ENCODE data around the gene COL27A1. TPM values are rescaled to one million over a fixed set of nuclear protein-coding genes. Genes with fewer than 3 reads are reported as not detected.

Gene COL27A1
- total and polyA plus RNA-seq, 2 donors (not counting 1 experiment from before 2014, with no cell fraction given) = 0.16 to 0.27 TPM

DNA sequence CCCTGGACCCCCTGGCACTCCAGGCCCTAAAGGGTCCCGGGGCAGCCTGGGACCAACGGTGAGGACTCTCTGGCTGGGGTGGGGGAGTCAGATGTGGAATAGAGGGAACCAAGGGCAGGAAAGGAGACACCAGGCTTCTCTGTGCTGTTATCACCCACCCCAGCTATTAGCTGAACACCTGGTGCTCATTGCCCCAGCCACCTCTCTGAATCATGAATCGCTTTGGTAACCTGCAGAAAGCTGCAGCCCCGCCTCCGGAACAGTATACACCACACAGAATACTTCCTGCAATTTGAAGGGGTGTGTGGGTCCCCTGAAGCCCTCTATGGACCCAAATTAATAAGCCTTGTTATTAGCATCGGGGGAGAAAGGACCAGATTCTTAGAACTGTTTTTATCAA, 127.2 kb downstream of the COL27A1 start:
- DNase-seq = no peak
- no peaks in the 10 kb centered on the region for H4K20me1 ChIP-seq (ENCODE audit: control insufficient read depth, insufficient read depth, low read length, poor library complexity, severe bottlenecking)
- H3K79me2 ChIP-seq (ENCODE audit: control insufficient read depth, insufficient read depth, low read length) = no peaks in the 10 kb centered on the region
- intact Hi-C loops (cut with micrococcal nuclease) = no loop called here
- Mint-ChIP-seq H3K27ac (no peak overlapping the region), H3K9me3 (ENCODE audit: insufficient read depth) (no peaks in the 10 kb centered on the region), H3K4me3 (no peak overlapping the region), H3K27me3 (peaks cover 6% of the 10 kb centered on the region), H3K4me1 (no peaks in the 10 kb centered on the region)
- ATAC-seq (ENCODE audit: low read depth) = no peak
- H3K4me1 ChIP-seq (ENCODE audit: control insufficient read depth in 2 of 2, insufficient read depth in 2 of 2, low read length in 2 of 2) = no peaks in the 10 kb centered on the region
- TF ChIP-seq, protein P1, sequence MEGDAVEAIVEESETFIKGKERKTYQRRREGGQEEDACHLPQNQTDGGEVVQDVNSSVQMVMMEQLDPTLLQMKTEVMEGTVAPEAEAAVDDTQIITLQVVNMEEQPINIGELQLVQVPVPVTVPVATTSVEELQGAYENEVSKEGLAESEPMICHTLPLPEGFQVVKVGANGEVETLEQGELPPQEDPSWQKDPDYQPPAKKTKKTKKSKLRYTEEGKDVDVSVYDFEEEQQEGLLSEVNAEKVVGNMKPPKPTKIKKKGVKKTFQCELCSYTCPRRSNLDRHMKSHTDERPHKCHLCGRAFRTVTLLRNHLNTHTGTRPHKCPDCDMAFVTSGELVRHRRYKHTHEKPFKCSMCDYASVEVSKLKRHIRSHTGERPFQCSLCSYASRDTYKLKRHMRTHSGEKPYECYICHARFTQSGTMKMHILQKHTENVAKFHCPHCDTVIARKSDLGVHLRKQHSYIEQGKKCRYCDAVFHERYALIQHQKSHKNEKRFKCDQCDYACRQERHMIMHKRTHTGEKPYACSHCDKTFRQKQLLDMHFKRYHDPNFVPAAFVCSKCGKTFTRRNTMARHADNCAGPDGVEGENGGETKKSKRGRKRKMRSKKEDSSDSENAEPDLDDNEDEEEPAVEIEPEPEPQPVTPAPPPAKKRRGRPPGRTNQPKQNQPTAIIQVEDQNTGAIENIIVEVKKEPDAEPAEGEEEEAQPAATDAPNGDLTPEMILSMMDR (IDR thresholded peaks at IDR 0.05) = no peak
- no peak for TF ChIP-seq EZH2 (IDR thresholded peaks at IDR 0.05; ENCODE audit: borderline replicate concordance, insufficient read depth, low read depth, low read length, poor library complexity, severe bottlenecking)
- H3K27me3 ChIP-seq (replicated peaks in 1 of 4; ENCODE audit: control extremely low read depth in 1 of 4, control insufficient read depth in 3 of 4, insufficient read depth in 4 of 4, low read length in 3 of 4) = no peaks in the 10 kb centered on the region
- H3K36me3 ChIP-seq (replicated peaks in 1 of 2; ENCODE audit: control extremely low read depth in 1 of 2, control insufficient read depth in 1 of 2, extremely low read depth in 1 of 2, insufficient read depth in 2 of 2, low read length in 1 of 2) = no peaks in the 10 kb centered on the region
- ChIA-PET CTCF (no interaction called here), POLR2A (no interaction called here)
- H3K9ac ChIP-seq (ENCODE audit: low read length) = no peak overlapping the region
- no peak overlapping the region for H3K4me3 ChIP-seq (ENCODE audit: control extremely low read depth in 1 of 5, extremely low read depth in 1 of 5, insufficient read depth in 1 of 5, low read depth in 2 of 5, low read length in 4 of 5)
- H3K9me3 ChIP-seq (ENCODE audit: control extremely low read depth in 1 of 3, control insufficient read depth in 2 of 3, insufficient read depth in 1 of 3, low read length in 2 of 3) = no peaks in the 10 kb centered on the region
- WGBS (ENCODE audit: insufficient coverage) = 100% methylated on average over 2 of the region's 6 CpGs
- no peak overlapping the region for H3K27ac ChIP-seq (ENCODE audit: low read length in 2 of 2)
- H2AFZ ChIP-seq (ENCODE audit: insufficient read depth, low read depth, low read length, poor library complexity, severe bottlenecking) = no peak overlapping the region
- no peak overlapping the region for H3K4me2 ChIP-seq (replicated peaks; ENCODE audit: low read depth, low read length, poor library complexity, severe bottlenecking)

DNA sequence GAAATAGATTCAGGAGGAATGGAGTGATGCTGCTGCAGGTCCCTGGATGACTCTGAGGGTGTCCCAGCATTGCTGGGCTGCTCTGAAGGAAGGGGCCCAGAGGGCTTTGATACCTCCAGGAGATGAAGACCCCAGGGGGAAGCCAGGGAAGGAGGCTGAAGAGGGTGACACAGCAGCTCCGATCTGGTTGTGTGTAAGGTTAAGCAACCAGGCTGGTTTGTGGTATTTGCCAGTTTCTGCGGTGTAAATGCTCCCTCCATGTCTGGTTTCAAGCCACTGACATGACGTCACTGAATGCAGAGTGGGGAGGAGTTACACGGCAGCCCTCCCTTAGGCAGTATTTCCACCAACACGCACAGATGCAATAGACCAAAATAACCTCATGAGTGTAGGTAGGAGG, 127.6 kb downstream of the COL27A1 start:
- no peaks in the 10 kb centered on the region for H3K4me1 ChIP-seq (ENCODE audit: control insufficient read depth in 2 of 2, insufficient read depth in 2 of 2, low read length in 2 of 2)
- no peaks in the 10 kb centered on the region for H4K20me1 ChIP-seq (ENCODE audit: control insufficient read depth, insufficient read depth, low read length, poor library complexity, severe bottlenecking)
- H3K27me3 ChIP-seq (replicated peaks in 1 of 4; ENCODE audit: control extremely low read depth in 1 of 4, control insufficient read depth in 3 of 4, insufficient read depth in 4 of 4, low read length in 3 of 4) = no peaks in the 10 kb centered on the region
- H3K79me2 ChIP-seq (ENCODE audit: control insufficient read depth, insufficient read depth, low read length) = no peaks in the 10 kb centered on the region
- WGBS (ENCODE audit: insufficient coverage) = 62% methylated on average over 3 of the region's 5 CpGs
- H3K9ac ChIP-seq (ENCODE audit: low read length) = no peak overlapping the region
- no peaks in the 10 kb centered on the region for H3K9me3 Mint-ChIP-seq (ENCODE audit: insufficient read depth)
- no peak overlapping the region for H3K4me2 ChIP-seq (replicated peaks; ENCODE audit: low read depth, low read length, poor library complexity, severe bottlenecking)
- H3K27me3 Mint-ChIP-seq = peaks cover 6% of the 10 kb centered on the region
- ChIA-PET POLR2A (no interaction called here), CTCF (no interaction called here)
- intact Hi-C loops (cut with micrococcal nuclease) = no loop called here
- no peak overlapping the region for H3K4me3 Mint-ChIP-seq
- H2AFZ ChIP-seq (ENCODE audit: insufficient read depth, low read depth, low read length, poor library complexity, severe bottlenecking) = no peak overlapping the region
- H3K36me3 ChIP-seq (replicated peaks in 1 of 2; ENCODE audit: control extremely low read depth in 1 of 2, control insufficient read depth in 1 of 2, extremely low read depth in 1 of 2, insufficient read depth in 2 of 2, low read length in 1 of 2) = no peaks in the 10 kb centered on the region
- no peak overlapping the region for H3K27ac ChIP-seq (ENCODE audit: low read length in 2 of 2)
- H3K9me3 ChIP-seq (ENCODE audit: control extremely low read depth in 1 of 3, control insufficient read depth in 2 of 3, insufficient read depth in 1 of 3, low read length in 2 of 3) = no peaks in the 10 kb centered on the region
- no peak overlapping the region for H3K4me3 ChIP-seq (ENCODE audit: control extremely low read depth in 1 of 5, extremely low read depth in 1 of 5, insufficient read depth in 1 of 5, low read depth in 2 of 5, low read length in 4 of 5)
- no peak for TF ChIP-seq EZH2 (IDR thresholded peaks at IDR 0.05; ENCODE audit: borderline replicate concordance, insufficient read depth, low read depth, low read length, poor library complexity, severe bottlenecking)
- no peak for ATAC-seq (ENCODE audit: low read depth)
- no peaks in the 10 kb centered on the region for H3K4me1 Mint-ChIP-seq
- DNase-seq = no peak
- H3K27ac Mint-ChIP-seq = no peak overlapping the region
